Naive B cell (primary cell): ENCODE data around the gene ACP5. TPM values are rescaled to one million over a fixed set of nuclear protein-coding genes. Genes with fewer than 3 reads are reported as not detected.
A peak's percentile ranks its signal among the peaks of the same experiment; 100 is the strongest.
"Not testable (repeated sequence)": the region's sequence is repeated elsewhere in the genome, so short reads cannot be mapped to it uniquely, and the experiment has no call there.

Source experiments
- ATAC-seq, 2 donors: fragments of 150-1000 bp; cut with Tn5 transposase; 2 replicates each; pipeline ENCODE4 v1.10.0; 2021; ENCODE audit warnings: low read depth in 2 of 2, mild to moderate bottlenecking in 2 of 2, moderate library complexity in 2 of 2
- DNase-seq: peaks from one replicate; pipeline ENCODE4 v3.0.0; 2022
- H3K27ac Mint-ChIP-seq, 6 donors: one replicate each; pipeline ENCODE4 v1.8.0; 2020 to 2022; ENCODE audit warnings: mild to moderate bottlenecking in 6 of 6, mixed read lengths in 6 of 6, moderate library complexity in 5 of 6, inconsistent platforms in 2 of 6
- H3K27me3 Mint-ChIP-seq, 3 donors: one replicate each; pipeline ENCODE4 v1.8.0; 2021 to 2022; ENCODE audit warnings: mixed read lengths in 3 of 3, mild to moderate bottlenecking in 1 of 3
- H3K36me3 Mint-ChIP-seq, 2 donors: one replicate each; pipeline ENCODE4 v1.8.0; 2020 to 2022; ENCODE audit warnings: mixed read lengths in 2 of 2, inconsistent platforms in 1 of 2, mild to moderate bottlenecking in 1 of 2
- H3K4me1 Mint-ChIP-seq, 3 donors: one replicate each; pipeline ENCODE4 v1.8.0; 2020 to 2022; ENCODE audit warnings: mixed read lengths in 3 of 3, inconsistent platforms in 1 of 3, mild to moderate bottlenecking in 1 of 3, moderate library complexity in 1 of 3
- H3K4me3 Mint-ChIP-seq, 8 donors: one replicate each; pipeline ENCODE4 v1.8.0; 2020 to 2022; ENCODE audit warnings: mild to moderate bottlenecking in 8 of 8, mixed read lengths in 8 of 8, moderate library complexity in 8 of 8, inconsistent platforms in 2 of 8
- H3K9me3 Mint-ChIP-seq, 7 donors: one replicate each; pipeline ENCODE4 v1.8.0; 2020 to 2022; ENCODE audit warnings: mixed read lengths in 7 of 7, mild to moderate bottlenecking in 5 of 7, inconsistent platforms in 2 of 7, moderate library complexity in 1 of 7
- polyA plus RNA-seq, 6 donors: library from polyadenylated mRNA; unstranded; fragments of 300-500 nt; fragmentation: Illumina TruSeq; gene quantifications; one replicate each; pipeline ENCODE4 v1.2.3, GENCODE V29; 2021; ENCODE audit warnings: low read depth in 6 of 6

ACP5 gene
- polyA plus RNA-seq, 6 donors from 2014 or later: 17.4 to 44.2 (median 24.6) TPM

- H3K27ac Mint-ChIP-seq: peak overlapping the region in 4 of 6 donors; percentile 54 to 85 (median 66)
- H3K9me3 Mint-ChIP-seq, H3K27me3 Mint-ChIP-seq, DNase-seq, ATAC-seq, H3K36me3 Mint-ChIP-seq, H3K4me3 Mint-ChIP-seq: not testable (repeated sequence)
- H3K4me1 Mint-ChIP-seq: peaks cover 29 to 70% (median 57%) of the 10 kb centered on the region in 3 donors
Observed at GRCh38 chr19:11573354-11573753, 4.1 kb downstream of the ACP5 start.

- no peak for ATAC-seq
- Mint-ChIP-seq H3K27me3 (no peaks in the 10 kb centered on the region), H3K9me3 (peaks cover 0 to 2% (median 0%) of the 10 kb centered on the region in 7 donors), H3K4me1 (peaks cover 24 to 56% (median 42%) of the 10 kb centered on the region in 3 donors), H3K4me3 (peak overlapping the region in 3 of 8 donors; percentile 13 to 35 (median 29)), H3K27ac (peak overlapping the region in 4 of 6 donors; percentile 44 to 95 (median 69)), H3K36me3 (no peaks in the 10 kb centered on the region)
- DNase-seq: no peak
Observed at GRCh38 chr19:11570039-11570462, 7.4 kb downstream of the ACP5 start.

GRCh38 chr19:11566164-11566563 lies 11.3 kb downstream of the ACP5 start:
- DNase-seq: no peak
- ATAC-seq: no peak
- Mint-ChIP-seq H3K9me3 (peaks cover 0 to 2% (median 0%) of the 10 kb centered on the region in 7 donors), H3K4me1 (peaks cover 32 to 63% (median 50%) of the 10 kb centered on the region in 3 donors), H3K27ac (peak overlapping the region in 5 of 6 donors; percentile 72 to 96 (median 90)), H3K36me3 (no peaks in the 10 kb centered on the region), H3K4me3 (peak overlapping the region in 5 of 8 donors; percentile 5 to 71 (median 60)), H3K27me3 (no peaks in the 10 kb centered on the region)

- DNase-seq, H3K27me3 Mint-ChIP-seq: not testable (repeated sequence)
Observed at GRCh38 chr19:11565649-11565980, 11.8 kb downstream of the ACP5 start.

GRCh38 chr19:11564082-11564807 lies 13.2 kb downstream of the ACP5 start:
- H3K4me1 Mint-ChIP-seq: peaks cover 40 to 67% (median 49%) of the 10 kb centered on the region in 3 donors
- not testable (repeated sequence) for H3K27me3 Mint-ChIP-seq, H3K9me3 Mint-ChIP-seq, DNase-seq, ATAC-seq, H3K36me3 Mint-ChIP-seq
- H3K4me3 Mint-ChIP-seq: peak overlapping the region in 4 of 8 donors; percentile 33 to 61 (median 48)
- H3K27ac Mint-ChIP-seq: peak overlapping the region in 4 of 6 donors; percentile 2 to 72 (median 34)

More at GRCh38 chr19:11565649-11565980, 11.8 kb downstream of the ACP5 start:
- ATAC-seq, H3K9me3 Mint-ChIP-seq, H3K36me3 Mint-ChIP-seq: not testable (repeated sequence)
- Mint-ChIP-seq H3K4me3 (peak overlapping the region in 2 of 8 donors; percentile 16 to 47), H3K4me1 (peaks cover 35 to 66% (median 52%) of the 10 kb centered on the region in 3 donors), H3K27ac (peak overlapping the region in 3 of 6 donors; percentile 15 to 80 (median 72))

- Mint-ChIP-seq H3K36me3 (no peaks in the 10 kb centered on the region), H3K9me3 (peaks cover 0 to 2% (median 0%) of the 10 kb centered on the region in 7 donors), H3K27me3 (no peaks in the 10 kb centered on the region), H3K27ac (peak overlapping the region in 2 of 6 donors; percentile 50 to 72), H3K4me3 (peak overlapping the region in 2 of 8 donors; percentile 21 to 50), H3K4me1 (peaks cover 42 to 64% (median 49%) of the 10 kb centered on the region in 3 donors)
- DNase-seq (no peak), ATAC-seq (no peak)
Observed at GRCh38 chr19:11563532-11563931, 13.9 kb downstream of the ACP5 start.

GRCh38 chr19:11560404-11561051 lies 16.9 kb downstream of the ACP5 start:
- Mint-ChIP-seq H3K27ac (peak overlapping the region; percentile 53 to 98 (median 93)), H3K27me3 (no peaks in the 10 kb centered on the region), H3K9me3 (no peaks in the 10 kb centered on the region), H3K4me3 (peak overlapping the region; percentile 77 to 100 (median 92)), H3K36me3 (no peaks in the 10 kb centered on the region), H3K4me1 (peaks cover 49 to 77% (median 57%) of the 10 kb centered on the region in 3 donors)
- ATAC-seq (peak; percentile 62 to 63), DNase-seq (peak; percentile 82)

GRCh38 chr19:11558881-11559828 lies 18.3 kb downstream of the ACP5 start, which contains the start of gene ELOF1:
ELOF1 (minus strand) TSS chr19:11559230; CDS start chr19:11554347, 4,883 bp downstream.
- no peaks in the 10 kb centered on the region for H3K9me3 Mint-ChIP-seq
- H3K27me3 Mint-ChIP-seq: no peaks in the 10 kb centered on the region
- DNase-seq (peak; percentile 93), ATAC-seq (peak; percentile 83 to 86)
- peak within 1 kb of the TSS; percentile 91 to 99 (median 98) for H3K27ac Mint-ChIP-seq
- H3K4me3 Mint-ChIP-seq: peak within 1 kb of the TSS; percentile 90 to 100 (median 99)
- H3K36me3 Mint-ChIP-seq: no peaks in the 10 kb centered on the region
- H3K4me1 Mint-ChIP-seq: peaks cover 49 to 74% (median 58%) of the 10 kb centered on the region in 3 donors

GRCh38 chr19:11556634-11557420 lies 20.6 kb downstream of the ACP5 start:
- no peaks in the 10 kb centered on the region for H3K9me3 Mint-ChIP-seq
- H3K27me3 Mint-ChIP-seq: no peaks in the 10 kb centered on the region
- H3K4me1 Mint-ChIP-seq: peaks cover 53 to 72% (median 62%) of the 10 kb centered on the region in 3 donors
- peak overlapping the region in 3 of 6 donors; percentile 54 to 91 (median 89) for H3K27ac Mint-ChIP-seq
- DNase-seq (no peak), ATAC-seq (no peak)
- H3K4me3 Mint-ChIP-seq: peak overlapping the region in 7 of 8 donors; percentile 4 to 99 (median 90)
- H3K36me3 Mint-ChIP-seq: no peaks in the 10 kb centered on the region

- DNase-seq (no peak), ATAC-seq (no peak)
- peak overlapping the region in 5 of 8 donors; percentile 9 to 42 (median 35) for H3K4me3 Mint-ChIP-seq
- H3K27me3 Mint-ChIP-seq: no peaks in the 10 kb centered on the region
- H3K9me3 Mint-ChIP-seq: no peaks in the 10 kb centered on the region
- peak overlapping the region in 3 of 6 donors; percentile 0 to 92 (median 88) for H3K27ac Mint-ChIP-seq
- H3K4me1 Mint-ChIP-seq: peaks cover 44 to 64% (median 53%) of the 10 kb centered on the region in 3 donors
- no peaks in the 10 kb centered on the region for H3K36me3 Mint-ChIP-seq
Observed at GRCh38 chr19:11555246-11555645, 22.2 kb downstream of the ACP5 start.

GRCh38 chr19:11554160-11554559 lies 23.3 kb downstream of the ACP5 start:
- Mint-ChIP-seq H3K9me3 (no peaks in the 10 kb centered on the region), H3K4me3 (peak overlapping the region in 6 of 8 donors; percentile 22 to 81 (median 32)), H3K36me3 (no peaks in the 10 kb centered on the region), H3K4me1 (peaks cover 38 to 55% (median 47%) of the 10 kb centered on the region in 3 donors), H3K27ac (peak overlapping the region in 5 of 6 donors; percentile 47 to 89 (median 82)), H3K27me3 (no peaks in the 10 kb centered on the region)
- ATAC-seq: peak; percentile 10 to 40
- DNase-seq: peak; percentile 17
